K562 (cell line): ENCODE measurements around the gene PAH. TPM values are rescaled to one million over a fixed set of nuclear protein-coding genes. Genes with fewer than 3 reads are reported as not detected.

Source experiments
- ATAC-seq: fragments of 200-7000 bp; cut with Tn5 transposase; 3 replicates; pipeline ENCODE4 v1.9.1; 2020; ENCODE audit warnings: moderate library complexity
- BruUV-seq: library from RNA; stranded (reverse); fragments of 400-500 nt; replicated peaks from 2 replicates; lab custom pipeline; 2021; lab: Mats Ljungman, UMichigan
- CTCF ChIA-PET: fragments of 300-600 bp; formaldehyde crosslinking; extraction: SDS; loops from one replicate; lab custom pipeline; 2021; ENCODE audit warnings: low intra/inter-chr PET ratio; lab: Yijun Ruan, JAX
- POLR2A ChIA-PET: fragments of 300-600, 350-650 bp; sonication (Branson Sonifier 250); formaldehyde crosslinking; extraction: SDS; loops from one replicate; lab custom pipeline; 2021; ENCODE audit warnings: antibody characterized with exemption, inconsistent platforms; lab: Yijun Ruan, JAX
- DNase-seq, 4 experiments: peaks; one replicate each; pipeline versions ENCODE4 v3.0.0 to v3.0.0-alpha.2; 2011 to 2018; ENCODE audit warnings: low spot score in 3 of 4, mixed read lengths in 3 of 4; ENCODE audit errors: extremely low read depth in 1 of 4
- FAIRE-seq: peaks from 2 replicates; lab custom pipeline; 2011; peaks lifted over from hg19 to GRCh38; lab: Jason Lieb, UNC
- H2AFZ ChIP-seq: 2 replicates; pipeline ENCODE4 v1.6.0; 2011; ENCODE audit warnings: low read depth, low read length, control low read depth, inconsistent platforms
- H3K27ac ChIP-seq: fragments of 200-600 bp; 3 replicates; pipeline ENCODE4 v1.8.0; 2011; ENCODE audit warnings: low read depth, mild to moderate bottlenecking, control low read depth, inconsistent platforms, low read length, moderate library complexity, mixed read lengths; ENCODE audit errors: extremely low read depth
- H3K27me3 ChIP-seq, 2 experiments: fragments of 300-600 bp in 1 of 2; 2 replicates in 1 of 2; 3 replicates in 1 of 2; pipeline versions ENCODE4 v1.6.0 to v1.8.0; 2011; ENCODE audit warnings: inconsistent platforms in 2 of 2, low read length in 2 of 2, mild to moderate bottlenecking in 1 of 2, mixed read lengths in 1 of 2, moderate library complexity in 1 of 2; ENCODE audit not compliant: control insufficient read depth in 2 of 2, insufficient read depth in 2 of 2
- H3K36me3 ChIP-seq: fragments of 300-600 bp; 3 replicates; pipeline ENCODE4 v1.8.0; 2011; ENCODE audit warnings: mild to moderate bottlenecking, low read length, inconsistent platforms; ENCODE audit not compliant: control insufficient read depth, insufficient read depth
- H3K4me1 ChIP-seq, 2 experiments: fragments of 200-600 bp in 1 of 2; replicated peaks in 1 of 2; 2 replicates in 1 of 2; 3 replicates in 1 of 2; pipeline versions ENCODE4 v1.5.1 to v1.8.0; 2011; ENCODE audit warnings: inconsistent platforms in 2 of 2, low read length in 2 of 2, mild to moderate bottlenecking in 1 of 2, mixed read lengths in 1 of 2, moderate library complexity in 1 of 2; ENCODE audit not compliant: control insufficient read depth in 2 of 2, insufficient read depth in 2 of 2
- H3K4me2 ChIP-seq: 2 replicates; pipeline ENCODE4 v1.6.1; 2011; ENCODE audit warnings: low read length, control low read depth, inconsistent platforms, mixed read lengths; ENCODE audit not compliant: insufficient read depth
- H3K4me3 ChIP-seq: fragments of 200-600 bp; sonication (generic), shearing (Covaris generic); 2 replicates; pipeline ENCODE4 v1.5.1; 2016; ENCODE audit warnings: control low read depth, inconsistent platforms
- H3K79me2 ChIP-seq: fragments of 200-600 bp; 3 replicates; pipeline ENCODE4 v1.8.0; 2011; ENCODE audit warnings: low read length, inconsistent platforms; ENCODE audit not compliant: control insufficient read depth, insufficient read depth
- H3K9ac ChIP-seq, 2 experiments: 2 replicates each; pipeline versions ENCODE4 v1.6.0 to v1.6.1; 2011; ENCODE audit warnings: low read depth in 2 of 2, low read length in 2 of 2, control low read depth in 1 of 2, inconsistent platforms in 1 of 2, mild to moderate bottlenecking in 1 of 2, mixed read lengths in 1 of 2; ENCODE audit not compliant: insufficient read depth in 1 of 2
- H3K9me1 ChIP-seq: one replicate; pipeline ENCODE4 v1.6.0; 2011; ENCODE audit warnings: inconsistent platforms, mild to moderate bottlenecking, low read length, moderate library complexity; ENCODE audit not compliant: control insufficient read depth, insufficient read depth
- H3K9me3 ChIP-seq: replicated peaks from 2 replicates; pipeline ENCODE4 v1.5.1; 2011; ENCODE audit warnings: low read depth, low read length, inconsistent platforms; ENCODE audit not compliant: control insufficient read depth, insufficient read depth
- H4K20me1 ChIP-seq: replicated peaks from 2 replicates; pipeline ENCODE4 v1.6.1; 2011; ENCODE audit warnings: low read length, inconsistent platforms, mixed read lengths; ENCODE audit not compliant: control insufficient read depth, insufficient read depth
- ASH1L ChIP-seq: fragments of 450-650 bp; IDR thresholded peaks from 2 replicates; pipeline ENCODE4 v1.6.1; 2018; ENCODE audit warnings: borderline replicate concordance, mild to moderate bottlenecking, low read depth; ENCODE audit not compliant: partially characterized antibody
- ATF7 ChIP-seq: fragments of 450-650 bp; IDR thresholded peaks from 2 replicates; pipeline ENCODE4 v1.7.1; 2014; ENCODE audit warnings: mild to moderate bottlenecking, moderate library complexity
- ELF4 ChIP-seq: fragments of 450-650 bp; formaldehyde crosslinking; IDR thresholded peaks from 2 replicates; pipeline ENCODE4 v1.4.0; 2022; ENCODE audit warnings: missing genetic modification characterization
- FUS ChIP-seq: fragments of 200-400 bp; formaldehyde crosslinking; optimal IDR thresholded peaks from 2 replicates; pipeline ENCODE3; 2017; ENCODE audit warnings: low read depth, low read length
- MTF1 ChIP-seq: fragments of 250-450 bp; sonication (Bioruptor Pico); IDR thresholded peaks from 2 replicates; pipeline ENCODE4 v1.9.0; 2021; ENCODE audit warnings: moderate library complexity, mild to moderate bottlenecking, inconsistent platforms, borderline replicate concordance
- NCOA1 ChIP-seq: fragments of 450-650 bp; IDR thresholded peaks from 2 replicates; pipeline ENCODE4 v1.6.1; 2016; ENCODE audit warnings: low read depth
- NR4A1 ChIP-seq, 2 experiments: fragments of 250-450 bp in 1 of 2; fragments of 450-650 bp in 1 of 2; sonication (Bioruptor Pico) in 1 of 2; IDR thresholded peaks; 2 replicates each; pipeline versions ENCODE4 v1.4.0 to v1.6.1; 2016 to 2020; ENCODE audit warnings: mild to moderate bottlenecking in 2 of 2, missing compliant biosample characterization in 1 of 2, missing genetic modification characterization in 1 of 2, moderate library complexity in 1 of 2
- RBFOX2 ChIP-seq: fragments of 200-400 bp; formaldehyde crosslinking; IDR thresholded peaks from 2 replicates; pipeline ENCODE4 v1.6.1; 2017; ENCODE audit warnings: low read depth, mild to moderate bottlenecking, low read length, moderate library complexity
- SRSF9 ChIP-seq: fragments of 200-400 bp; formaldehyde crosslinking; IDR thresholded peaks from 2 replicates; pipeline ENCODE4 v1.6.1; 2017; ENCODE audit warnings: low read depth, low read length, borderline replicate concordance
- ZNF3 ChIP-seq: fragments of 250-450 bp; sonication (Bioruptor Pico); IDR thresholded peaks from 2 replicates; pipeline ENCODE4 v1.5.0; 2021; ENCODE audit warnings: mild to moderate bottlenecking, moderate library complexity
- in situ Hi-C: fragments of 300-500 bp; cut with MboI; formaldehyde crosslinking; loops from 4 replicates; pipeline ENCODE4 v1.15.0; 2018; ENCODE audit warnings: inconsistent platforms, mixed read lengths
- intact Hi-C: fragments of 100-400 bp; cut with micrococcal nuclease; formaldehyde crosslinking; loops from 2 replicates; pipeline ENCODE4 v1.14.2; 2022
- polyA plus RNA-seq, 8 experiments: library from polyadenylated mRNA; depleted of rRNA in 4 of 8; stranded (reverse) in 5 of 8; unstranded in 3 of 8; fragments of >200 nt; fragmentation: Nextera tagmentation in 2 of 8; fragmentation: Illumina TruSeq in 1 of 8; extraction: Ambion mirVana in 2 of 8; extraction: Trizol in 1 of 8; gene quantifications; 2 replicates each; pipeline versions ENCODE4 v1.2.1 to v1.2.3, GENCODE V29; 2011 to 2014; ENCODE audit warnings: inconsistent platforms in 1 of 8, missing spikeins in 1 of 8
- total RNA-seq, 7 experiments: library from RNA; depleted of rRNA in 6 of 7; stranded (reverse); fragments of >200 nt in 6 of 7; fragmentation: Illumina TruSeq in 2 of 7; extraction: Trizol in 2 of 7; gene quantifications; 2 replicates each; pipeline versions ENCODE4 v1.2.1 to v1.2.3, GENCODE V29; 2011 to 2021; ENCODE audit warnings: low replicate concordance in 1 of 7

The PAH gene
- total and polyA plus RNA-seq, 9 of the 15 experiments (the other 6 are each of a cell fraction or from before 2014, with no cell fraction given): 0.13 to 0.75 (median 0.69) TPM; not detected in 6

GRCh38 chr12:102954134-102954533, 37.1 kb upstream of the PAH start (continued):
- TF ChIP-seq ATF7 (no peak), NCOA1 (no peak), MTF1 (CRISPR knock-in tag) (no peak), ZNF3 (no peak)

GRCh38 chr12:102953221-102953620, 36.2 kb upstream of the PAH start:
- POLR2A ChIA-PET: interaction anchor here (0.6 kb wide), 1 partner anchor 720 kb away, joined by 3 read pairs; no protein-coding TSS in a partner anchor
- no peak overlapping the region for H2AFZ ChIP-seq
- H3K79me2 ChIP-seq: no peaks in the 10 kb centered on the region
- no peak overlapping the region for H3K4me3 ChIP-seq
- no peaks in the 10 kb centered on the region for H3K9me1 ChIP-seq
- no peak overlapping the region for H3K9ac ChIP-seq
- no peaks in the 10 kb centered on the region for H4K20me1 ChIP-seq
- FAIRE-seq (no peak), DNase-seq (no peak), ATAC-seq (no peak)
- H3K27me3 ChIP-seq: peaks cover 0 to 15% of the 10 kb centered on the region in 2 experiments; a peak in 2 of 5 replicates
- H3K27ac ChIP-seq: no peak overlapping the region
- in situ Hi-C loops: no loop called here
- no peak overlapping the region for H3K4me2 ChIP-seq
- H3K9me3 ChIP-seq: no peaks in the 10 kb centered on the region
- TF ChIP-seq NR4A1 (CRISPR knock-in tag; IDR thresholded peaks at IDR 0.05) (no peak), NR4A1 (tag; IDR thresholded peaks at IDR 0.05) (no peak), RBFOX2 (no peak), ASH1L (no peak), FUS (no peak), ELF4 (no peak), SRSF9 (no peak)
- H3K36me3 ChIP-seq: no peaks in the 10 kb centered on the region
- BruUV-seq: no TSS peak
- intact Hi-C loops: no loop called here
- peaks cover 0 to 6% of the 10 kb centered on the region in 2 experiments; a peak in 1 of 5 replicates for H3K4me1 ChIP-seq
- CTCF ChIA-PET: no interaction called here
